NCI-H345 treated with DMSO at 0.1 percent for 48 hours (cell line): ENCODE measurements around the gene ABCB6.

ENCODE experiments used
- DNase-seq: peaks from one replicate; lab custom pipeline; 2025; ENCODE audit not compliant: unreplicated experiment; lab: John Stamatoyannopoulos, UW

ABCB6 gene

DNA sequence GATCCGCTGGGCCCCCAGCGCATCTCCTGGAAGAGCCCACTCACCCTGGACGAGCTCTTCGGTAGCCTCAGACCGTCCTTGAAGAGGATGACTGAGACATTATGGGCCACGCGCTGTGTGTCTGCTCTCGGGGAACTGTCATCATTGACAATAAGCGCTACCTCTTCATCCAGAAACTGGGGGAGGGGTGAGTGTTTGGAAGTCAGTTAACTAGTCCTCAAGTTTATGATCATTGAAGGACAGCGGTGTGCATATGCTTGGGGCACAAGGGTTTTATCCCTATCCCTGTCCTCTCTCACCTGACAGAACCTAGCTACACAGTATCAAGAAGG, 27.1 kb upstream of the ABCB6 start:
- no peak for DNase-seq

DNA sequence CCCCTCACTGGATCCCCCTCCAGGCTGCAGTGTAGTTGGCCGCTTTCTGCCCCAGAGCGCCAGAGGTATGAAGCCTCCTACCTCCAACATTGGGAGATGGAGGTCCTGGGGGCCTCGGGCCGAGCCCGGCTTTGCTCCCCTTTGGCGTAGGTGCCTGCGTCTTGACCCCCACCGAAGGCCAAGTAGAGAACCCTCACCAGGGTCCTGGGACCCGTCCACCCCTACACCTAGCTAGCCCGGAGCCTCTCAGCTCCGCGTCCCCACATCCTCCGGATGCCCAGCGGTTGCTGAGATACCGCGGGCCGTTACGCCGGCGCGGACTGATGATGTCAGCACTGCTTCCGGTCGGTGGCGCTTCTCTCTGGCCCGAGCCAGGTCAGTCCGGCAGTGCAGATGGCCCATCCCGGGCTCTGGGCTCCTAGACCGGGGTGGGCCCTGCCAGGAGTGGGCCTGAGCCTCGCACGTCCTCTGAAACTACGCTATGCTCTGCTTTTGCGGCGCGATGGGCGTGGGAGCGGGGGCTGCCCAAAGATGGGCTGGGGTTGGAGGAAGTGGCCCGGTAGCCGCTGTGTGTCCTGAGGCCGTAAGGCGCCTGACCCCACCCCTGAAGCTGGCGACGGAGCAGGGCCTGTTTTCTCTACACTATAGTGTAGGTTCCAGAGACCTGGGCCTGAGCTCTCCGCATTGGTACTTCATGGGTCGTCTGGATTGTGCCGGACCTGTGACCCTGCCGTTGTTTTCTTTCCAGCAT, 26.6 kb upstream of the ABCB6 start, which contains the start of the genes GLB1L and STK16:
TSS of gene GLB1L (minus strand) at position 297 of the 751 bp plus-strand sequence. CDS start 1,871 bp downstream, outside the sequence.
TSS of gene STK16 (plus strand) at position 332 of the 751 bp plus-strand sequence. CDS start 521 bp downstream, outside the sequence.
- DNase-seq: peak; percentile 64

DNA sequence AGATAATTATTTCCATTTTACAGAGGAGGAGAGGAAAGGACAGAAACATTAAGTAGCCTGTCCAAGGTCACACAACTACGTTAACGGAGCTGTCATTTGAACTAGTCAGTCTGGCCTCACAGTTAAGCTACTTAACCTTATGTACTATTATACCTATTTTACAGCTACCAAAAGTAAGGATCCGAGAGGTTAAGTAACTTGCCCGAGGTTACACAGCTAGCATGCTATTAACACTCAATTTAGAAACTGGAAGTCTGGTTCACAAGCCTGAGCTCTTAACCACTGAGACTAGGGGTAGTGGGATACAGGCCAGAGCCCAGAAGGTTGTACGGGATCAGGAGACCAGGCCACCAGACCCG, 26.0 kb upstream of the ABCB6 start:
- no peak for DNase-seq

DNA sequence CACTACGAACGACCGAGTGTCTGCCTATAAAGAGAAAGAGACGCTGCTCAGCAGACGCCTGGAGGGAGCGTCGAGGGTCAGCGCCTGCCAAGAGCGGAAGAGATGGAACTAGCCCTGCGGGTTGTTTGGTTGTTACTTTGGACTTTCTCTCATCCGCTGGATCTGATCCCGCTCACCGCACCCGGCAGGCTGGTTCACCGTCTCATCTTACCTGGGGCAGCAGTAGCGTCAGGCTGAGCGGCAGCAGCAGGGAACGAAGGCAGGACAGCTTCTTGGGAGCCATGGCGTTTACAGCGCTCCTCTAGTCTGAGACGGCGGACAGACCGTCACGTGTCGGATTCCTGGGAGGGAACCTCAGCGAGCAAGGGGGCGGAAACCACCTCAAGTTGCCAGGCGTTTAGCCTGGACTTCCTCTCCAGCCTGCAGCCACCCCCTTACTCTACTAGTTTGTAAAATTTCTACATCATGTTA, 24.6 kb upstream of the ABCB6 start:
- DNase-seq: no peak

DNA sequence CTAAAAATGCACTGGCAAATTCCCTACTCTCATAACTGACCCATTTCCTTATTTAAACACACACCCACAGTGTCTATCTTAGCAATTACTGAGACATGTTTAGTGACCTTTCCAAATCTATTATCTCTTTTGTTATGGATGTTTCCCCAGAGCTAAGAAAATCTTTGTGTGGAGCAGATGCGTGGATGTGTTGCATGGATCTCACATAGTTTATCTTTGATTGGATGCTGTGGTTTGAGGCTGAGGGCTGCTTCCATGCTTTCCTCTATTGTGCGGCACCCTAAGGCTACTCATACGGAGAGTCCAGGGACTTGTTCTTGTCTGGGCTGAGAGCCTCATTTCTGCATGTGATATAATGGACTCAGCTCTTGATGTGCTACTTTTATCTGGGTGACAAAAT, 15.6 kb upstream of the ABCB6 start:
- DNase-seq: no peak

DNA sequence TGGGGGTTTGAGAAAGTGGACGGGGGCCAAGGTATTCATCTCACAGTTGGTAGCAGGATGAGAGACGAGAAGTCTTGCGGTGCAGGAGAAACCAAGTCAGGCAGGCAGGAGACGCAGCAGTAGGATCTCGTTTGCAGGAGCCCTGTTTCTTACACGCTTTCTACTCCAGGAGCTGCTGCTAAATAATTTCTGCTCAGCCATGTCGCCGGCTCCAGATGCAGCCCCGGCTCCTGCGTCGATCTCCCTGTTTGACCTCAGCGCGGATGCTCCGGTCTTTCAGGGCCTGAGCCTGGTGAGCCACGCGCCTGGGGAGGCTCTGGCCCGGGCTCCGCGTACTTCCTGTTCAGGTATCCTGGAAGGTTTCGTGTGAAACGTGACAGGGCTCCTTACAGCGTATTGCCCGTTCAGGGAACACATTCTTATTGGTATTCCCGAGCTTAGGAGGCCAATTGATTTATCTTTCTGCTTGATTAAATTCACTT, 11.3 kb upstream of the ABCB6 start:
- no peak for DNase-seq

DNA sequence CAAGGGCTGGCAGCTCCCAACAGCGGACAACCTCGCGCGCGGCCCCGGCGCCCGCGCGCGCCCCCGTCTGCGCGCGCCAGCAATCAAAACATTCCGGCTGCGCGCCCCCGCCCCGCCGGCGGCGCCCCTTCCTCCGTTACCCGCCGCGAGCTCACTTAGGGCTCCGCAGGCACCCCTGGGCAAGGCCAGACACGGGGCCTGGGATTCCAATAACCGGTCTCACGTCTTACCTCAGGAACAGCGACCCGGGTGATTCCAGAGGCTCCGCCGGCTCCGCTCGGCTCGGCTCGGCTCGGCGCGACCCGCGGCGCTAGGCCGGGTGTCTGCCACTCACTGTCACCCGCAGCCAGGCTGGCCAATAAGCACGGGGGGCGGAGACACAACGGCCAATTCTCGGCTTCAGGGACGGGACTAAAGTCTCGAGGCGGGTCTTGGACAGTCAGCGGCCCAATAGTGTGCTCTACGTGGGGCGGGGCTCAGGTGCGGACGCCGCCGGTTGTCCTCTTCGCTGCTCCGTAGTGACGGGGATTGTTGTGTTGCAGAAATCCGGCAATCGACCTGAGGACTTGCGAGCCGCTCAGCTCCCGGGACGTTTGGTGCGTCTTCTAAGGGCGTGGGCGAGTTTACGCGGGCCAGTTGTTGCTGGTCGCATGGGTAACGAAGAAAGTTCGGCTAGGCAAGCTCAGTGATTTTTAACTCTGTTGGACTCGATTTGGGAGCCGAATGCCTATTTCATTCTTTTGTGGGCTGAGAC, 10.7 kb upstream of the ABCB6 start, which contains the start of the genes ANKZF1 and ATG9A:
TSS of gene ANKZF1 (plus strand) at position 502 of the 754 bp plus-strand sequence. CDS start 452 bp downstream, outside the sequence.
TSS of gene ATG9A (minus strand) at position 332 of the 754 bp plus-strand sequence. CDS start 1,612 bp downstream, outside the sequence.
- peak; percentile 97 for DNase-seq

DNA sequence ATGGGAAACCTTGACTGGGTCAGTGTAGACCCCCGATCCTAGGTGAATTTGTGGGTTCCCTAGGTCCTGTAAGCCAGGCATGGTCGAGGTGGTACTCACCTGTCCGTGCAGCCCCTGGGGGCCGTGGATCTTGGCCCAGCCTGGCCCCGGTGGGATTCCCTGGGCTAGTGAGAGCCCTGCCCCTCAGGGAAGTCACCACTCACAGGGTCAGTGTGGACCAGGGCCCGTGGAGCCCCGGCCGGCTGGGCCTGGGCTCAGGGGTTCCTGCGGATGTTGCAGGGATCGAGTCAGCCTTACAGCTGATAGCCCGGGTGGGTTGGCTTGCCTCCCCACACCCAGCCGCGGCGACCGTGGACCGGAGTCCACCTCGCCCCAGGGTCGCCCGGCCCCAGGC, 10.2 kb upstream of the ABCB6 start:
- no peak for DNase-seq

DNA sequence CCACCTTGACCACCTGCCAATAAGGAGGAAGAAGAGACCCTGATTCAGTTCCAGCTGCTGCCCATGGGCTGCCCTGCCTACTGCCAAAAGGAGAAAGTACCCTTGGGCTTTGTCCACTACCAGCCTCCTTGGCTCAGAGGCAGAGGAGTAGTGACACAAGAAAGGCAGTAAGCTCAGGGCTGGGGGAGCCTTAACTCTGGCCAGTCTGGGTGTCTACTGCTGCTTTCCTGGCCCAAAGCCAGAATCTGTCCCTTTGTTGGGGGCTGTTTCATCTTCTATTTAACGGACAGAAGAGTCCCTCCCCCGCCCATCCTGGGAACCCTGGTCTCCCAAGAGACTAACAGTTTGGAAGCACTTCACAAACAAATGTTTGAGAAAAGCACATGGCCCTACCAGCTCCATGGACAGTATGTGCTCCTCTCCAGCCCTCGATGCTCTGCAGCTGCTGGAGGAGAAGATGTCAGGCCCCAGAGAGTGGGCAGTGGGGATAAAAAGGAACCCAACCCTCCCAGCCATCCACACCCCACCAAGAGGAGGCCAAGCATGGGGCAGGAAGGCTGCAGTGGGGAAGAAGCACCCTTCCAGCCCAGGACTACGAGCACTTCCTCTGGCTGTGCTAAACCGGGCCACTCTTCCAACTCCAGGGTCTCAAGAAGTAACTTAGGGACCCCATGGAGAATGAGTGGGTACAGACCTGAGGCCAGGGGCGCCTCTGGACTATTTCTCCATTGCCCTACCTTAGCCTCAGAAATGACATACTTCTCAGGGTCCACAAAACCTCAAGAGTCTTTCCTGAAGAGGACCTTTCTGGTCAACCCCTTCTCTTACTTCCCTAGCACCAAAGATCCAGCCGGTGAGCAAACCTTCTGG, 9.5 kb upstream of the ABCB6 start:
- no peak for DNase-seq

DNA sequence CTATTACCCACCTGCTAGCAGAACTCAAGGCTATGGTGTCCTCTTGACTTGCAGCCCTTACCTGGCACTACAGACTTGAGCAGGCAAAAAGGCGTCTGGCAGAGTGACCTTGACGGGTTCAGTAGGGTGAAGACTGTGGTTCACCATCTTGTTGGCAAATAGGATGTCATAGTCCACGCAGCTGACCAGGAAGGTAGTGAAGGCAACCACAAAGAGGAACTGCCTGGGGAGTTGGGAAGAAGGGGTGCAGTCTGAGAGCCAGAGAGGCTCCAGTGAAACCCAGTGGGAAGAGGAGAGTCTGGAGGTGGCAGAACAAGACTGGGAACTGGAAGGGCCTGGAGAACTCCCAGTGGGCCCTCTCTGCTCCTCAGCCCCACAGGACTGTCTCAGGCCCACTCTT, 6.6 kb upstream of the ABCB6 start:
- no peak for DNase-seq

DNA sequence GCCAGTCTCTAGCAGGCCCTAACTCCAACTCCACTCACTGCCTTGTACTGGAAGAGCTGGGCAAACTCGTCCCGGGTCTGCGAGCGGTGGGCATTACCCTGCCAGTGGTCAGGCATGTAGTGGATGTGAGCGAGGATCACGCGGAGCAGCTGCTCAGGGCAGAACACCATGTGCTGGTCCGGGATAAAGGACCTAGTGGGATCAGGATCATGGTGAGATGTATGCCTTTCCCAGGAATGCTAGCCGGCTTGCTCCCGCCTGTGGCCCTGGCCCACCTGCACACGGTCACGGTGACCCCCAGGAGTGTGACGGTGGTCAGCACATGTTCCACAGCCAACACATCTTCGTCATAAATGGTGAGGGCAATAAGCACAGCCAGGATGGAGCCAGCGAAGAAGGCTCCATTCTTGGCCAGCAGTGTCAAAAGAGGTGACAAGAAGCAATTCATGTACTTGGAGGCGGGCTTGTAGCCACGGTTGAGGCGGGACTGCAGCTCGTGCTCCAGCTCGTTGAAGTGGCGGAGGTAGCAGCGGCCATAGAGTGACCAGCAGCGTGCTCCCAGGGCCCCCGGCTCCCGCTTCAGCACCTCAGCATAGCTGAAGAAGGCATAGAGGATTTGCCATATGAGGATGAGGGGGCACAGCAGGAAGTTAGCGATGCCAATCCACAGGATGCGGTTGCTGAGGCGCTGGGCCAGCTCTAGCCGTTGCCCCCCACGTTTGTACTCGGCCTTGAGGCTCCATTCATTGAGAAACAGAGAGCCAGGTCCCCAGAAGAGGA, 5.3 kb upstream of the ABCB6 start:
- no peak for DNase-seq

DNA sequence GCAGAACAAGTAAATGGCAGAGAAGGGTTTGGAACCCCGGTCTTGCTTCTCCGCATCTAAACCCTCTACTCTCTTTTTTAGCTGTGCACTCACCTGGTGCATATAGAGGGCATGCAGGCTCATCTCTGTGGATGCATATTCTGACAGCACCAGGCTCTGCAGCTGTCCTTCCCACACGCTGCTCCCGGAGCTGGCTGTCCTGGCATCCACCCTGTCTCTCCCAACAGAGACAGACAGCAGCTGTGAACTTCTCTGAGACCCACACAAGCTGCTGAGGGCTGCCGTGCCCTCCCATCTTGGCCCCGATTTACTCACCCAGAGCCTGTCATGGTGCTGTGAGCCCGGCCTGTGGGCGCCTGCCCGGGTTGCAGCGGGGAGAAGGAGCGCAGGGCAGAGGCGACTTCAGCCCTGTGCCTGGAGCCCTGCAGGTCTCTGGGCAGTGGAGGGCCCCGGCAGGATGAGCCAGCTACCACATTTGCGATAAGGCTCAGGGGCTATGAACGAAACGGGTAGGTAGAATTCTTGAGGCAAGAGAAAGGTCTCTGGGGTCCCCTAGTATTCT, 3.3 kb upstream of the ABCB6 start:
- no peak for DNase-seq

DNA sequence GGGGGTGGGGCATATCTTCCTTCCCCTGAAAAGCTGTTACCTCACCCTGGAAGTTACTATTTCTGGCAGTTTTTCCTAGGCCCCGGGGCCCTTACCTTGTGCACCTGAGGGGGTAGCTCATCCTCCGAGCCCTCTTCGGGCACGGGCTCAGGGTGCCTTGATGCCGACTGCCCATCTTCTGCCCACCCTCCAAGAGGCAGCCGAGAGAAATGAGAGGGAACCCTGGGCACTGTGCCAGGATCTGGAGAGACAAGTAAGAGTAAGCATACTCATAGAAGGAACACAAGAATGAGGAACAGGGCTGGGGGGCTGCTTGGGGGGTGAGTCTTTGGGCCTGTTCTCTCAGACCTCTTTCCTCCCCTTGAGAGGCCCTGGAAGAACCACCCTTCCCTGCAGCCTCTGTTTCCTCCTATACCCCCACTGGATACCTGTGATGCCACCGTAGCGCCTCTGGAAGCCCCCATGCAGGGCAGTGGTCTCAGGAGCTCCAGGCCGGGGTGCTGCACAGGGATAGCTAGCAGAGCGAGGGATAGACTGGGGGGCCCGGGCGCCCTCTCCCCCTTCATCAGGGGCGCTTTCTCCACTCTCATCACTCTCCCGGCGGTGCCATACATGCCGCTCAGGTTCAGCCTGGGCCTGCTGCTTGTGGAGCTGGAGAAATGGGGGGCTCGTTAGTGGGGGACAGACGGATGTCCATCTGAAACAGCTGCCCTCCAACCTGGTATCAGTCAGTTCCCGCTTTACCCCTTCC, 2.1 kb upstream of the ABCB6 start:
- no peak for DNase-seq

DNA sequence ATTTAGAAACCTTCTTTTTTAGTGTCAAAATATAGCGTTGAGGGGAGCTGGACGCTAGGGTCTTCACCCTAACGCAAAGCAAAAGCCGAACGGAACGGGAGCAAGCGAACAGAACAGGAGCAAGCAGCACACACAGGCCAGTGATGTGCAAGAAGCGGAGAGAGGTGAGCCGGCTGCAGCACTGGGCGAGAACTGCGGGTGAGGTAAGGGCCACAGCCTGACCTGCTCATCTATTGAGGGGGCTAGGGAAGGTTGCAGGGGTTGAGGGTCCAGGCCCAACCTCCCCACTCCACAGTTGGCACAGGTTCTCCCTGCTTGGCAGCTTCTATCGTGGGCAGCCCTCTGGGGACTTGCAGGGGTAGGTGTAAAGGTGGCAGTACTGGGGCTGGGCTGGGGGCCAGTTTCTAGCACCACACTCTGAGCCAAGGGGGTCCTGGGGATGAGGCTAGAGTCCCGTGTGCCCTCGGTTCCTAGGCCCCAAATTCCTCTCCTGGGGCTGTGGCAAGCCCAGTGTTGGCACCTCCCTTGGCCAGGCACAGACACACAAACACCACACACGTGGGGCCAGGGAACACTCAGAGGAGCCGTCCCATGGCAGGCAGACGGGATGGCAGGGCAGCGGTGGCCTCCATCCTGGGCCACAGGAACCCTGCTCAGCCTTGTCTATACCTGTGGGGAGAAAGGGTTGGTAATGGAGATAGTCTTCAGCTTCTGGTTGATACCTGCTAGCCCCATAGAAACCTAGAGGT, 1.2 kb upstream of the ABCB6 start:
- no peak for DNase-seq

DNA sequence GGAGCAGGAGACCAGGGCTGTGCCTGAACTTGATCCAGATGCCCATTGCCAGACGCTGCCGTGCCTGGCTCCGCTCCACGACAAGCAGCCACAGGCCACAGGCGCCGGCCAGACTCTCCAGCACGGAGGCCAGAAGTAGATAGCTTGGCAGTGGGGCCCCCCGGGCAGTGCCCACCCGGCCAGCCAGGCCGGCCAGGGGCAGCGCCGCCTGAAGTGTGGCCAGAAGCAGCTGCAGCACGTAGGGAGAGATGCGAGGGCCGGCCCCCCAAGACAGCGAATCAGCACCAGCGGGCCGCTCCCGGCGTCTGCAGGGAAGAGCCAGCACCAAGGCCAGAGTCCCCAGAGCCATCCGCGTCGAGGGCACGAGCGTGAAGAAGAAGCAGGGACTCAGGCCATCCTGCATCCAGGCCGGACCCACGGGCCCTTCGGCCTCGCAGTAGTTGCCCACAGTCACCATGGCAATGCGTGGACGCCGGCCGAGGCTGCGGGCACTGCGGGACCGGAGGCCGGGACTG, 484 bp downstream of the ABCB6 start:
- DNase-seq: peak; percentile 34

DNA sequence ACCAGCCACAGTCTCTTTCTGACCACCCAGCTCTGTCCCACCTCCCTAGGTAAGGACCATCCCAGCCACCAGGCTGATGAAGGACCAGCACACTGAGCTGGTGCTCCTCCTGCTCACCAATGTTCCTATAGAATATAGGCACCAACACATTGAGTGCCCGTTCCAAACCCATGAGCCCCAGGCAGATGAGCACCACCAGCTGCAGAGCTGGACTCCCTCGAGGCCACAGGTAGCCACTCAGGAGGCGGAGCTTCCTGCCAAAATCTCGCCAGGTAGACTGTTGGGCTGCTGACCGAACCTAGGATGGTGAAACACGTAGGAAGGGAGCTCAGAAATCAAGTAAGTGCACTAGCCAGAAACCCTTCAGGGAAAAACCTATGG, 2.2 kb downstream of the ABCB6 start:
- DNase-seq: no peak

DNA sequence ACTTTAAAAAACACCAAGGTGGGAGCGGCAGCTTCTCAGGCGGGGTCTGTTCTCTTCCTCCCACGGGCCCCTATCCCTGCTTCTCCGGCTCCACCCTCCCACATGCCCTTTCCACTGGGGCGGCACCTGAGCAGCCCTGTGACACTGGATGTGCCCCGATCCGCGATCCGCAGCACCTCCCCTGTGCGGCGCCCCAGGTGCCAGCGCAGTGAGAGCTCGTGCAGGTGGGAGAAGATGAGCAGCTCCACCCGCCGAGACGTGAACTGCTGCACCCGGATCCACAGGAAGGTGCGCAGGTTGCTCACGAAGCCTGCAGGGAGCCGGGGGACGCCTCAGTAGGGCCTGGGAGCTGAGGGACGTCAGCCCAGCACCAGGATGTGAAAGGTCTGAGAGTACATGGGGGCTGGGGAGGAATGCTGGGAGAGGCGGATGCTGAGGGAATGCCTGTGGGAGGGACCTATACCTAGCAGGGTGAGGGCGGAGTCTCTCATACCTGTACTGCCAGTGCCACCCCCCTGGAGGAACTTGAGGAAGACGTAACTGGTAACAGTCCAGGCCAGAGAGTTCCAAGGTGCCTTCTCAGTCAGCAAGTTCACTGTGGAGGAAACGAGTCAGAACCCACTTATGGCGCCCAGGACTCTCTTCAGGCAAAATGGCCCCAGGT, 2.8 kb downstream of the ABCB6 start:
- no peak for DNase-seq

DNA sequence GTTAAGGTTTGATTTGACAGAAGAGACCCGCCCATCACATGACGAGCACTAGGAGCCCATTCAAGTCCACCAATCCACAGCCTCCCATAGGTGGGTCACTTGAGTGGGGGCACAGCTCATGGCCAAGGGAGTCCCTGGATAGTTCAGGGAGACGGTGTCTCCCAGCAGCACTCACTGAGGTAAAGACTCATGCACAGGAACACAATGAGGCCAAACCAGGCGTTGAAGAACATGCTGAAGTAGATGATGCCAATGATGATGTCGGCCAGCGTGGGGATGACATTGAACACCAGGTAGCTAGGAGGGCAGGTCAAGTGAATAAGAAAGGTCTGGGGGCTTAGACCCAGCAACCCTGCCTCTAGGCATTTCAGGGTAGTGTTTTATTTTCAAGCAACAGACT, 4.0 kb downstream of the ABCB6 start:
- no peak for DNase-seq
